PC-9 (cell line): ENCODE measurements around the gene ANK2.

ENCODE experiments used
- EZH2 ChIP-seq: fragments of 200-600 bp; sonication (generic); IDR thresholded peaks from 2 replicates; pipeline ENCODE4 v1.8.0; 2017; ENCODE audit warnings: antibody characterized with exemption, low read depth
- TF ChIP-seq, protein P1 (sequence below): fragments of 200-600 bp; sonication (generic); conservative IDR thresholded peaks from 2 replicates; pipeline ENCODE4 v1.6.1; 2017; ENCODE audit warnings: mixed run types, antibody characterized with exemption, mild to moderate bottlenecking, moderate library complexity

- TF ChIP-seq, protein P1, sequence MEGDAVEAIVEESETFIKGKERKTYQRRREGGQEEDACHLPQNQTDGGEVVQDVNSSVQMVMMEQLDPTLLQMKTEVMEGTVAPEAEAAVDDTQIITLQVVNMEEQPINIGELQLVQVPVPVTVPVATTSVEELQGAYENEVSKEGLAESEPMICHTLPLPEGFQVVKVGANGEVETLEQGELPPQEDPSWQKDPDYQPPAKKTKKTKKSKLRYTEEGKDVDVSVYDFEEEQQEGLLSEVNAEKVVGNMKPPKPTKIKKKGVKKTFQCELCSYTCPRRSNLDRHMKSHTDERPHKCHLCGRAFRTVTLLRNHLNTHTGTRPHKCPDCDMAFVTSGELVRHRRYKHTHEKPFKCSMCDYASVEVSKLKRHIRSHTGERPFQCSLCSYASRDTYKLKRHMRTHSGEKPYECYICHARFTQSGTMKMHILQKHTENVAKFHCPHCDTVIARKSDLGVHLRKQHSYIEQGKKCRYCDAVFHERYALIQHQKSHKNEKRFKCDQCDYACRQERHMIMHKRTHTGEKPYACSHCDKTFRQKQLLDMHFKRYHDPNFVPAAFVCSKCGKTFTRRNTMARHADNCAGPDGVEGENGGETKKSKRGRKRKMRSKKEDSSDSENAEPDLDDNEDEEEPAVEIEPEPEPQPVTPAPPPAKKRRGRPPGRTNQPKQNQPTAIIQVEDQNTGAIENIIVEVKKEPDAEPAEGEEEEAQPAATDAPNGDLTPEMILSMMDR, result no peak
- TF ChIP-seq EZH2, result no peak
Observed at GRCh38 chr4:113350576-113350975, 301.1 kb downstream of the ANK2 start.
